Stimulated activated CD4-positive, alpha-beta T cell treated with anti-CD3 and anti-CD28 coated beads, Interleukin-12 subunit alpha, Interleukin-12 subunit beta, amount 100 ng/mL, for 4 hours (primary cell): ENCODE results near the gene SDC3.

ENCODE experiments used
- DNase-seq: peaks from one replicate; pipeline ENCODE4 v3.0.0-alpha.2; 2020

SDC3 gene

DNA sequence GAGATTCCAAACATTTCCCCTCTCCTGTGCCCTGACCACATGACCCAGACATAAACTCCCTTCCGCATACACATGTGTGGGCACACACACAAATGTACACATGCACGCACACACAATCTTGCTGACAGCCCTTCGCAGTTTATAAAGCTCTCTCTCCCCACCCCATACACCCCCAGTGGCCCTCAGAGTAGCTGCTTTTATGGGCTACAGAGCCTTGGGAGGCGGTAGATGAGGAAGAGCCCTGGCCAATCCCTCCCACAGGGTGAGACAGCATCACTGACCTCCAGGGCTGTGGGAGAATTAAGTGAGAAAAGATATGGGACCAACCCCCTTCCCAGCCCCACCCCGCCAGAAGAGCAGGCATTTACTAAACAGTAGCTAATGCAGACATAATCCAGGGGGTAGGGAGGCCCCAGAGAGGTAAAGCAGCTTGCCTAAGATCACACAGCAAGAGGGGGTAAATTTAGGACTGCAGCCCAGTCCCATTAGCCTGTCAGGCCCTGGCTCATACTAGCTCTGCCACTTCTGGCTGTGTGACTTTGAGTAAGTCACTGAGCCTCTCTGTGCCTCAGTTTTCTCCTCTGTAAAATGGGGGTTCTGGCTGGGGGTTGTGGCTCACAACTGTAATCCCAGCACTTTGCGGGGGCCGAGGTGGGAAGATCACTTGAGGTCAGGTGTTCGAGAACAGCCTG lies 5.1 kb downstream of the SDC3 start:
- DNase-seq = no peak

DNA sequence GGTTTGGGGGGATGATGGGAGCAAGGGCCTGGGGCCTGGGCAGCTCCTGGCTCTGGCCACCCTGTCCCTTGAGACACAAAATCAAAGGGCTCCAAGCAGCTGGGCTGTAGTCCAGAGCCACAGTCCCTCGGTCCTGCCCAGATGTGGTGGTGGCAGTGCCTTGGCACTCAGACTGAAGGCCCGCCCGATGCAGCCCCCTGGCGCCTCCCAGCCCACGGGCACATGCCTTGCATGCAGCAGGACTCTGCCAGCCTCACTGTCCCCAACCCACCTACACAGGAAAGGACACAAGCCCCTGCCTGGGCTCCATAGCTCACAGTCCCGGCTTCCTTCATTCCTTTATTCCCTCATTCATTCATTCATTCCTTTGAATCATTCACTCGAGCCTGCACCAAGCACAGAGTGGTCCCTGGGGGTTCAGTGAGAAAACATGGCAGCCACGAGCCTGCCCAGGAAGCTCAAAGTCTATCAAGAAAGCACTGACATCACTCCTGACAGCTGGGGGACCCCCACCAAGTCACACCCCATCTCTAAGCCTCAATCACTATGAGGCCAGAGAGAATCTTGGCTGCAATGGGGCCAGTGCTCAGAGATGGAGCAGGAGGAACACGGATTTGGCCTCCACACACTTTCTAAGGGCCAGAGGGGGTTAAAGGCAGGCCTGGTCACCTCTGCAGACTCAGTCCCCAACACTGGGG lies 5.8 kb downstream of the SDC3 start:
- no peak for DNase-seq

GRCh38 chr1:30901798-30902581 lies 6.6 kb downstream of the SDC3 start:
- DNase-seq = no peak

DNA sequence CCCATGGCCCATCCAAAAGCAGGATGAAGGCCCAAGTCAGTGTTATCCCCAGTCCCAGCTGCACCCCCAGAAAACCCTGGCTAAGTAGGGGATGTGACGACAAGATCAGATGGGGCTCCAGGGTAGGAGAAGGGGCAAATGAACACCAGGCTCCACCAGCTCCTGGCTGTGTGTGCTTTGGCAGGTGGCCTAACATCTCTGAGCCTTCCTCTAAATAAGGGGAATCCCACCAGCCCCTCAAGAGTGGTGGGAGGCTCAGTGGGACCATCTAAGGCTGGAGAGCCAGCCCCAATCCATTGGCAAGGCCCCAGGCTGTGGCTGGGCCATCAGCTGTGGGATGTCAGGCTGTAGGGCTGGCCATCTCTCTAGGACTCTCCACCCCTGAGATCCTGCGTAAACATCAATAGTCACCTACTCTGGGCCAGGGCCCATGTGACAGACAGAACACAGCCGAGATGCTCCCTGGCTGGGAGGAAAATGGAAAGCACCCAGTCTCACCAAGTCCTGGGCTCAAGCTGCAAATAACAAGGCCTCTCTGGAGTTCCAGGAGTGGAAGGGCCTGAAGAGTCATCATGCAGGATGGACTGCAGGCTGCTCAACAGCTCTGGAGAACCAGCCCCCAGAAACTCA lies 7.5 kb downstream of the SDC3 start:
- DNase-seq = no peak

GRCh38 chr1:30900486-30900885 lies 8.1 kb downstream of the SDC3 start:
- DNase-seq = no peak

GRCh38 chr1:30899577-30900389 lies 8.8 kb downstream of the SDC3 start:
- DNase-seq = no peak

DNA sequence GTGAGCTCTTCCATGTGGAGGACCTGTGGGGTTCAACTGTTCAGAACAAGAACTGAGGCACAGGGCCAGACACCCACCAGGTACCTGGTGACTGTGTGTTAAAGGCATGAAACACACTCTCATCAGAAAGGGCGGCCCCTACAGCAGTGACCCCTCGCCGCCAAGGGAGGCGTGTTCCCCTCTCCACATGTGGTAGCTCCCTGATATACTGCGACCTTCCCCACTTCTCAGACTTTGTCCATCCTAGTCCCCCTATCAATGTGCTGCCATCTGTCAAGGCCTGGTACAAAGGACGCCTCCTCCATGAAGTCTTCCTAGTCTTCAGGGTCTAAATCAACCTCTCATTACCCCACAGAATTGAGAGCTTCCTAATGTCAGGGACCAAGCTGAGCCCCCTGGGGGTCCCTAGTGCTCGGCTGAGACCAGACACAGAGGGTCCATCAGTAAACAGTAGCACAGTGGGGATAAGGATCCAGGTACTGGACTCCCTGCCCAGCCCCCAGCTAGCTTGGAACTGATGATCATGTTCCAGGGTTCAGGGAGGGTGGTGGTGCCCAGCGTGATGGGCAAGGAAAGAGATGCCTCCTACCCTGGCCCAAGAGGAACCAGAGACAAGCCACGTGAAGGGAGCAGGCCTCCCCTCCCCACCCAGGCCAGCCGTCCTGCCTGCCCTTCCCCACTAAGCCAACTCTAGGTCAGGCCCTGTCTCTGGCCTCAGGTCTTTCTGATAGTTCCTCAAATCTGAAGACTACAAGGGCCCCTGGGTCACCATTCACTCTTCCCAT lies 10.3 kb downstream of the SDC3 start:
- no peak for DNase-seq

GRCh38 chr1:30896905-30897304 lies 11.7 kb downstream of the SDC3 start:
- no peak for DNase-seq

DNA sequence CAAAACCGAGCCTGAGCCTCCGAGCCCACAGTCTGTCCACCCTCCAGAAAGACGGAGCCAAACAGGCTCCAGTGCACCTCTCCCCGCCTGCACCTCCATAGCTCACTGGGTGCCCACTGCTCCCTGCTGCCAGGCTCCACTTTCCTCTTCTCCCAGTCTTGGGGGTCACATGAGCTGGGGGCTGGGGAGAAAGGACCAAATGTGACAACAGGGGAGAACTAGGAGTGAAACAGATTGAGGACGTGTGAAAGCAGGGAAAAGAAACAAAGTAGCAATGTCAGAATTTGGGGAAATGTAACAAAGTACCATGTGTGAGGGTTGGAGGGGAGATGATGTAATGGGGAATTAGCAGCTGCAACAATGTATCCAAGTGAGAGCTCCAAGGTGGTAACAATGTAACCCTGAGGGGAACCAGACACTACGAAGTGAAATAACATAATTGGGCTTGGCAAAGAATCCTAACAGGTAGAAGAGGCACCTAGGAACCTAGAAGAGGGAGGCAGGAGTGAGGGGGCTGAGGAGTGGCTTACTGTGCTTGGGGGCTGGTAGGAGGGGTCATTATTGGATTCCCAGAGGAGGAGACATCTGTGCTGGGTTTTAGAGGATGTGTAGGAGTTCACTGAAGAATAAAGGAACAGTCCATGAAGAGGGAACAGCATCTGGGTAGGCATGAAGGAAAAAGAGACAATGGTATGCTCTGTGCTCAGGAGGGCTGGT lies 12.5 kb downstream of the SDC3 start:
- DNase-seq = no peak

DNA sequence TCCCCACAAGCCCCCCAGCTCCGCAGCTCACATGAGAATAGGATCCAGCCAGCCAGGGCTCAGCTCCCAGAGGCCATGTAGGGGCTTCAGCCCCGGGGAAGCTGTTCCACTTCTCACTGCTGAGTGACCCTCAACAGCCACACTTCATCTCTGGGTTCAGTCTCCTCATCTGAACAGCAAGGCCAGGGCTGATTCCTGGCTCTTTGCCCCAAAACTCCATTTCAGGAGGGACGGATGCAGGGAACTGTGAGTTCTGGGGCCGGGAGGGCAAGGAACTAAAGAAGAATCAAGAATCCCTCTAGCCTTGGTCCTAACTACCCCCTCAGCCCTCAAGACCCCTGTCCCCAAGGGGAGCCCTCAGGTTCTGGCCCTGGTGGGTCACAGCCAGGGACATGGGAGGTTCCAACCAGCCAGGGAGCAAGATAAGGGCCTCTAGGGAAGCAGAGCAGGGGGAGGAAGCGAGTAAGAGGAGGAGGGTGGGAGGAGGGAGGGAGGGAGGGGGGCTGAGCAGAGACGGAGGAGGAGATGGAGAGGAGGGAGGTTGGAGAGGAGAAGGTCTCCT lies 13.1 kb downstream of the SDC3 start:
- DNase-seq = no peak

DNA sequence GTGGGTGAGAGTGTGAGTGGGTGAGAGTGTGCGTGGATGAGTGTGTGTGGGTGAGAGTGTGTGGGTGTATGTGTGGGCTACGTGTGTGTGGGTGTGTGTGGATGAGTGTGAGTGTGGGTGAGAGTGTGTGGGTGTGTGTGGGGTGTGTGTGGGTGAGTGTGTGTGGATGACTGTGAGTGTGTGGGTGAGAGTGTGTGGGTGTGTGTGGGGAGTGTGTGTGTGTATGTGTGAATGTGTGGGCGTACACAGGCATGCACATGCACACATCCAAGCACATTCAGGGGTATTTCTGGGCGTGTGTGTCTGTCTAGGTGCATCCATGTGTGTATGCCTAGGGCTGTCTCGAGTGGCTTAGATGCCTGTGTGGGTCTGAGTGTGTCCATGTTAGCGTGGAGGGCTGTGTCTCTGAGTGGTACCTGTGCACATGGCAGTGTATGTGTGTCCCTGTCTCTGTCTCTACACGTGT lies 14.0 kb downstream of the SDC3 start:
- DNase-seq = no peak

GRCh38 chr1:30893776-30894507 lies 14.6 kb downstream of the SDC3 start:
- no peak for DNase-seq

- DNase-seq = no peak
Measured at GRCh38 chr1:30892671-30893073, 15.9 kb downstream of the SDC3 start.

GRCh38 chr1:30891227-30891552 lies 17.4 kb downstream of the SDC3 start:
- no peak for DNase-seq

DNA sequence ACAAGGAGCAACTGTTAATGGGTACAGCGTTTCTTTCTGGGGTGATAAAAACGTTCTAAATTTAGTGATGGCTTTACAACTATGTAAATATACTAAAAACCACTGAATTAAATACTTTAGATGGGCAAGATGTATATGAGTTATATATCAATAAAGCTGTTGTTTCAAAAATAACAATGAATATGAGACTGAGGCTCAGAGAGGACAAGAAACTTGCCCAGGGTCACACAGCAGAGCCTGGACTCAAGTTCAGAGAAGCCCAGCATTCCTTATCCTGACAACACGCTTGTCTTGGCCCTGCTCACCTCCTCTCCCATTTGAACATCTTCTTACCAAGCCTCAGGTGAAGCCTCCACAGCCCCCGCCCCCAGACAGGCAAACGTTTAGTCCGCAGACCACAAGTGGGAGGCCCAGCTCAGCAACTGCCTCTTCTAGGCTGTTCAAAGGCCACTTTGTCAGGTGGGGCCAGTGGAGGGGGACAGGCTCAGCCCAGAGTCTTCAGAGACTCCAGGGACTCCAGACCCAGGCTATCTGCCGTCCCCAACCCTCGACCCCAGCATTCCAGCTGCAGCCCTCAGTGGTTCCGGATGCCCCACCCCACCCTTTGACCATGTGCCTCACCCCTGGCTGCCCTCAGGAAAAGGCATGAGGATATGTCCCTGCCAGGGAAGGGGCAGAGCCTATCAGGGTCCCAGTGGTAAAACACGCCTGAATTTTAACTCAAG lies 17.9 kb downstream of the SDC3 start:
- no peak for DNase-seq

DNA sequence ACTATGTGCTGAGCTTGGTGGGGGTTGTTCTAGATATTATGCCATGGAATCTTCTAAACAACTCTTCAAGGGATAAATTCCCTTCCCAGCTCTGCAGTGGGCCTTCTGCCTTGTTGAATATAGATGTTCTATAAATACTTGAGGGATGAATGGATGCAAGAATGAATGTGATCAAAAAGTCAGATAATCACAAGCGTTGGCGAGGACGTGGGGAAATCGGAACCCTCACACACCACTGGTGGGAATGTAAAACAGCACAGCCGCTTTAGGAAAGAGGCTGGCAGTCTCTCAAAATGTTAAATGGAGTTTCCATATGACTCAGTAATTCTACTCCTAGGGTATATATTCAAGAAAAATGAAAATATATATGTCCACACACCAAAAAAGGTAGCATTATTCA lies 19.0 kb downstream of the SDC3 start:
- no peak for DNase-seq

GRCh38 chr1:30888975-30889374 lies 19.6 kb downstream of the SDC3 start:
- no peak for DNase-seq

GRCh38 chr1:30888391-30888790 lies 20.2 kb downstream of the SDC3 start:
- DNase-seq = no peak
